Stromal cell of bone marrow (primary cell): Measurements from ENCODE around the gene KLHDC7B.
"Not testable (repeated sequence)": the region's sequence is repeated elsewhere in the genome, so short reads cannot be mapped to it uniquely, and the experiment has no call there.

Experiments
- DNase-seq: peaks from one replicate; pipeline ENCODE4 v3.0.0-alpha.2; 2012; ENCODE audit warnings: low read depth

The KLHDC7B gene

DNA sequence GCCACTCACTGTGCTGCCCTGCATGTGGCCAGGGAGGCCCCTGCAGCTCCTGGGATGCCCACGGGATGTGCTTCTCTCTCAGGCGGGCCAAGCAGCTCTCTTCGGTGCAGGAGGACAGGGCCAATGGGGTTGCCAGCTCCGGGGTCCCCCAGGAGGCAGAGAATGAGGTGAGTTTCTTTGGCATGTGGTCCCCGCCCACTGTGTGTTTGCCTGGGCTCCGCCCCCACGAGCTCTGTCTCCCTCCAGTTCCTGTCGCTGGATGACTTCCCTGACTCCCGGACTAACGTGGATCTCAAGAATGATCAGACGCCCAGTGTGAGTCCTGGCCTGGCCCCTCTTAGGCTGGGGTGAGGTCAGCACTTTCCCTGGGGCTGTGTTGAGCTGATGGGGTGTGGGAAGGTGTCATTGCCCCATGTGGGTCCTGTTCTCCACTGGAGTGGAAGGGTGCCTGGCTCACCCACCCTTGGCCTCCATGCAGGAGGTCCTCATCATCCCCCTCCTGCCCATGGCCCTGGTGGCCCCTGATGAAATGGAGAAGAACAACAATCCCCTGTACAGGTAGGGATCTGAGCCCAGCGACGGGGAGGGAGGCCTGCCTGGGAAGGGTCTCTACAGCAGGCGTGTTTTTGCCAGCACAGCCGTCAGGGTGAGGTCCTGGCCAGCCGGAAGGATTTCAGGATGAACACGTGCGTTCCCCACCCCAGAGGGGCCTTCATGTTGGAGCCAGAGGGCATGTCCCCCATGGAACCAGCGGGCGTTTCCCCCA, 28.0 kb upstream of the KLHDC7B start:
- no peak for DNase-seq

DNA sequence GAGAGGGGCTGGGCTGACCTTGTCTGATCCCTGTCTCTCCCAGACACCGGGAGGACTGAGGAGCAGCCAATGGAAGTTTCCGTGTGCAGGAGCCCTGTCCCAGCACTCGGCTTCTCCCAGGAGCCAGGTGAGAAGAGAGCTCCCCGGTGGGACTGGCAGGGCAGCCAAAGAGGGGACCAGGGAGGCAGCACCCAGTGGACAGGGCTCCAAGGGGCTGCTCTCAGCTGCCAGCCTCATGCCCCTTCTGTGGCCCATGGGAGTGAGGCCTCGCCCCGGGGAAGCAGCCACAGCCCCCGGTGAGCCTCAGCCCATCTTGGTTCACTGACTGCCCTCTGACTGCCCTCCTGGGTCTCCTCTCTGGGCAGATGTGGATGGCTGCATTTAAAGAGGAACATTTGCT, 27.1 kb upstream of the KLHDC7B start:
- DNase-seq: no peak

DNA sequence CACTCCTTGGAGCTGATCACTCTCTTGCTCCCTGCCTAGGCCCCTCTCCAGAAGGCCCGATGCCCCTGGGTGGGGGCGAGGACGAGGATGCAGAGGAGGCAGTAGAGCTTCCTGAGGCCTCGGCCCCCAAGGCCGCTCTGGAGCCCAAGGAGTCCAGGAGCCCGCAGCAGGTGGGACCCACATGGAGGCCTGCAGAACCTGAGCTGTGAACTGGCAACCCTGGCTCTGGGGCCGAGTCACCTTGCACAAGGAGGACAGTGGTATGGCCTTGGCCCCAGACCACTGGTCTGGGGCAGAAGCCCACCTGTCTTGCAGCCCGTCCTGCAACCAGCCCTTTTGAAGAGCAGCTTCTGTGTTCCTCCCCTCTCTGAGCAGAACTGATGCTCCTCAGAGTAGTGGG, 26.5 kb upstream of the KLHDC7B start:
- DNase-seq: no peak

DNA sequence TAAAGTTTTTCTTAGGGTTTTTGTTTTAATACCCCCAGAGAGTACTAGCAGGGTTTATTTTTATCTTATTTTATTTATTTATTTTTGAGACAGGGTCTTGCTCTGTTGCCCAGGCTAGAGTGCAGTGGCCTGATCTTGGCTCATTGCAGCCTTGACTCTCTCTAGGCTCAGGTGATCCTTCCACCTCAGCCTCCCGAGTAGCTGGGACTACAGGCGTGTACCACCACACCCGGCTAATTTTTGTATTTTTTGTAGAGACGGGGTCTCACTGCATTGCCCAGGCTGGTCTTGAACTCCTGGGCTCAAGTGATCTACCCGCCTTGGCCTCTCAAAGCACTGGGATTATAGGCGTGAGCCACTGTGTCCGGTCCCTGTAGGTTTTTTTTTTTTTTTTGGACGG, 25.5 kb upstream of the KLHDC7B start:
- not testable (repeated sequence) for DNase-seq

DNA sequence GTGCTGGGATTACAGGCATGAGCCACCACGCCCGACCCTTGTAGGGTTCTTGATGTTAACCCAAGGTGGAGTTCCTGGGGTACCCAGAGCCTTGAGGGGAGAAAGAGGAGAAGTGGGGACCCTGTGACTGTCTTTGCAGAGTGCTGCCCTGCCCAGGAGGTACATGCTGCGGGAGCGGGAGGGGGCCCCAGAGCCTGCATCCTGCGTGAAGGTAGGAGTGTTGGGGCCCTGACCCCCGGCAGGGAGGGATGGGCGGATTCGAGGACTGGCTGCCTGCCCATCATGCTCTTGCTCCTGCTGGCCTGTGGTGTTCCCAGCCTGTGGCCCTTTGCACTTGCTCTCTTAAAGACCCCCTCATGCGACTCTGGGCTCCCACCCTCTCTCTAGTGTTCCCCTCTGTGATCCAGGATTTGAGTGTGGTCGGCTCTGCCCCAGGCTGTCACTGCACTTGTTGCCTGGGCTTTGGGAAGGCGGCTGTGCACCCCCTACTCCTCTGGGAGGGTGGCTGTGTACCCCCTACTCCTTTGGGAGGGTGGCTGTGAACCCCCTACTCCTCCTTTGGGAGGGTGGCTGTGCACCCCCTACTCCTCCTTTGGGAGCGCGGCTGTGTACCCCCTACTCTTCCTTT, 24.8 kb upstream of the KLHDC7B start:
- no peak for DNase-seq

DNA sequence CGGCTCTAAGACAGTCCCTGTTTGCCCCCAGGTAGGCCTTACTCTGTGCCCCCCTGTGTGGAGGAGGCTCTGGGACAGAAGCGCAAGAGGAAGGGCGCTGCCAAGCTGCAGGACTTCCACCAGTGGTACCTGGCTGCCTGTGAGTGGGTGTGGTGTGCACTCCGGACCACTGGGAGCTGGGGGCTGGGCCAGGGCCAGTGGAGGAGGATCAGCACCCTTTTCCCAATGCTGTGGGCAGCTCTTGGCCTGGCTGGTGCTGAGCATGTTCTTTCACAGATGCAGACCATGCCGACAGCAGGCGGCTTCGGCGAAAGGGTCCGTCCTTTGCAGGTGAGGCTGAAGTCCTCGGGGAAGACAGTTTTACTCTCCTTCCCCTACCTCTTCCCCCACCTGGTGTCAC, 24.0 kb upstream of the KLHDC7B start:
- DNase-seq: no peak

DNA sequence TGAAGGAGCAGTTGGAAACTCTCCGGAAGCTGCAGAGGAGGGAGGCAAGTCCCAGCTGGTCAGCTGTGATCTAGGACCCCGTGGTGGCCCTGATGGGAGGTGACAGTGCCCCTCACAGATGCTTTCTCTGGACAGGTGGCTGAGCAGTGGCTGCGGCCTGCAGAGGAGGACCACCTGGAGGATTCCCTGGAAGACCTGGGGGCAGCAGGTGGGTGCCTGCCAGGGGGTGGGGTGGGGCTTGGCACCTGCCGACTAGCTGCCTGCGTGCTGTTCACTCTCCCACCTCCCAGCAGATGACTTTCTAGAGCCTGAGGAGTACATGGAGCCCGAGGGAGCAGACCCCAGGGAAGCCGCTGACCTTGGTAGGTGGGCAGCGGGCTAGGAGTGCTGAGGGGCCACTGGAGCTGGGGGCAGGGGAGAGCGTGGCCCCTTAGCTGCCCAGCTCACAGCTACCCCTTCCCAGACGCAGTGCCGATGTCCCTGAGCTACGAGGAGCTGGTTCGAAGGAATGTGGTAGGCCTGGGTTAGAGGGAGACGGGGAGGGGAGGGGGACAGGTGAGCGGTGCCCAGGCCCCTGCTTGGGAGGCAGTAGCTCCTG, 23.4 kb upstream of the KLHDC7B start:
- no peak for DNase-seq

DNA sequence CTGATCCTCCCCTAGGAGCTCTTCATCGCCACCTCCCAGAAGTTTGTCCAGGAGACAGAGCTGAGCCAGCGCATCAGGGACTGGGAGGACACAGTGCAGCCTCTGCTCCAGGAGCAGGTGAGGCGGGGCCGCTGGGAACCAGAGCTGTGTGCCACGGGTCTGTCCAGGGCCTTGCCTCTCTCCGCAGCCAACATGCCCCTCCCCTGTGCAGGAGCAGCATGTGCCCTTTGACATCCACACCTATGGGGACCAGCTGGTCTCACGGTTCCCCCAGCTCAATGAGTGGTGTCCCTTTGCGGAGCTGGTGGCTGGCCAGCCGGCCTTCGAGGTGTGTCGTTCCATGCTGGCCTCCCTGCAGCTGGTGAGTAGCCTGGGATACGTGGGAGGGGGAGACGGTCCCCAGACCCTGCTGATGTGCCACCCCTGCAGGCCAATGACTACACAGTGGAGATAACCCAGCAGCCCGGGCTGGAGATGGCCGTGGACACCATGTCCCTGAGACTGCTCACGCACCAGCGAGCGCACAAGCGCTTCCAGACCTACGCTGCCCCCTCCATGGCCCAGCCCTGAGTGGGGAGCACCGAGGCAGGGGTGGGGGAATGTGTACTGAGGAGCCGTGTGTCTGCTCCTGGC, 22.8 kb upstream of the KLHDC7B start:
- DNase-seq: no peak

DNA sequence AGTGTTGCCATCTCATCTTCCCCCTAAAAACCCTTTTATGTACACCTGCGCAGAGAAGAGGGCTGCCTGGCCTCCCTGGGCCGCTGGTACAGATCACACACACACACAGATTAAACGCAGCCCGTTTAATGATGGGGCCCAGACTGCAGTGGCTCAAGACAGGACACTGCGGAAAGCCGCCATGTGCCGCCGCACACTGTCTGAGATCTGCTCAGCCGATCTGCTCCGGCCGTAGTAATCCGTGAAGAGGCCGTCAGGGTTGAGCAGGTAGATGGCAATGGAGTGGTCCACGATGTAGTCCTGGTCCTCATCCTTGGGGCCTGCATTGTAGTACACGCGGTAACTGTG, 22.3 kb upstream of the KLHDC7B start:
- DNase-seq: no peak

DNA sequence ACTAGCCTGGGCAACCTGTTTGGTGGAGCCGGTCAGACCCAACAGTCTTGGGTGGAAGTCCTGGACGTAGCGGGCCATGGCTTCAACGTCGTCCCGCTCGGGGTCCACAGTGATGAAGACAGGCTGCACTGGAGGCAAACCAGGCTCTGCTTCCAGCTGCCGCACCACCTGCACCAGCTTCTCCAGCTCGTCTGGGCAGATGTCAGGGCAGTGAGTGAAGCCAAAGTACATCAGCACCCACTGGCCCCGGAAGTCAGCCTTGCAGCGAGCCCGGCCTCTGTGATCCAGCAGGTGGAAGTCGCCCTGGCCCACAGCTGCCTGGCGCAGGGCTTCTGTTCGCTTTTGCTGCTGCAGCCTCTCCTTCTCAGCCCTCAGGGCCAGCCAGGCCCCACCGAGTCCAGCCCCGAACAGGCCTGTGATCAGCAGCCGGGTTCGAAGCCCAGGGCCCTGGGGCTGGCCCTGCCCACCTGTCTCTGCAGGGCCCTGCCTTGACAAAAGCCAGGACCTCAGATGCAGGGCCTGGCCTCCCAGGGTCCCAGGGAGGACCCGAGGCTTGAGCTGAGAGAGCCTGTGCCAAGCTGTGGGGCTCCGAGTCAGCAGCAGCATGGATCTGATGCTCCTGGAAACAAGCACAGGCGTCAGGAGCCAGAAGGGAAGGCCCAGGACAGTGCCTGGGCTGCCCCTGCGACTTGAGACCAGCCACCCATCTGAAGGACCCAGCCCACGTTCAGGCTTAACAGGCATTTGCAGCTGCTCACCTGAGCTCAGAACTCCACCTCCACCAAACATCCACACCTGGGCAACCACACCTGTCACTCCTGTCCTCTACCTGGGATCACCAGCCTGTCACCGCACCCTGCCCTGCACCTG, 21.7 kb upstream of the KLHDC7B start:
- DNase-seq: no peak

DNA sequence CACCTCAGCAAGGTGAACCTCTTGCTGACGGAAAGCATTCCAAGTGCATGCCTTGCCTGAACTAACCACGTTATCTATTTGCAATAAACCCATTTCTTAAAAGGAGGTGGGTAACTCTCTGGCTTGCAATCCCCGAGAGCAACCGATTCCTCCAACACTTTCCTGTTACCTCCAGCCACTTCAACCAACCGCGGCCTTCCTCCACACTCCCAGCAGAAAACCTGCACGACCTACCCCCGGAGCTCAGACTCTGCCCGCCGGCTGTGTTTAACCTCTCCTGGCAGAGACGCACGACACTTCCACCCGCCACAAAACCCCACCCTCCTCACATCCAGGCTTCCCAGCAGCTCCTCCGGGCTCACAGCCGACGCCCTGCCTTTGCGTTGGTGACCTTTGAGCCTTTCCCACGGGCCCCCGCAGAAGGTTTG, 21.0 kb upstream of the KLHDC7B start:
- DNase-seq: no peak

DNA sequence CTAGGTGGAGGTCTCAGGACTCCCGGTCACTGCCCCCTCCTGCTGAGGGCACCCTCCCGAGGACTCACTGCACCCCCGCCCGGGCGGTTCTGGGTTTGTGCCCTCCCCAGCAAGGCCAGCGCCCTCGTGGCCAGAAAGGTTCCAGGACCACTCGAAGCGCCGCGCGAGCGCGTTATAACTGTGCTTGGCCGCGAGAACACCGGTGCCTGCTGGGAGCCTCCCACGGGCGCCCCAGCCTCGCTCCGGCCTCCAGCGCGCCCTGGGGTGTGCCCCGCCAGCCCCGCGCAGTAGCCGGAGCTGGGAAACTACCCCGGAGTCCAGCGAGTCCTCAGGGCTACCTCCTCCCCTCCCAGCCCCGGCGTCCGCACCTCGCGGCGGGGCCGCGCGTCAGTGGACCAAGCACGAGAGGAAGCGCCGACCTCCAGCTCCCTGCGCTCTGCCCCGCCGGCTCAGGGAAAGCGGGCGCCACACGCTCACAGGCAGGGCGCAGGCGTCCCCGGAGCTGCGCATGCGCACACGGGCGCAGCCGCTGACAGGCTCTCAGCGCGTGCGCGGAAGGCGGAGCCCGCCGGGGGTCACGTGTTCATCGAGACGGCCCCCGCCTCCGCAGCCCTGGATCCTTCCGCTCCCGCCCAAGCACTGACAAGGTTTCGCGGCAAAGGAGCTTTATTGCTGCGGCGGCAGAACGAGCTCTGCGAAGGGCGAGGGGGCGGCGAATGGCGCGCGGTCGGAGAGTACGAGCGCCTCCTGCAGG, 20.4 kb upstream of the KLHDC7B start, which contains the start of gene SCO2:
Gene SCO2, minus strand, starts transcription at position 495 of the 754 bp plus-strand sequence. CDS start 1,187 bp downstream, outside the sequence.
- peak; percentile 90 for DNase-seq

DNA sequence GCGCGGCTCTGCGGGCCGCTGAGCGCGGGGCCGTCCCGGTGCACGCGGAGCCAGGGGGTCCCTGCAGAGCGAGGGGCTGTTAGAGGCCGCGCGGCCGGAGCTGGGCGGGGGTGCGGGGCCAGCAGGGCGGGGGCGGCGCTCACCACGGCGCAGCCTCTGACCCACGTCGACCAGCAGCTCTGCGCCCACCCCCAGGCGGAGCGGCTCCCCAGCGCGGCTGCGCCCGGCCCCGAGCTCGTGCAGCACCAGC, 19.9 kb upstream of the KLHDC7B start:
- no peak for DNase-seq

DNA sequence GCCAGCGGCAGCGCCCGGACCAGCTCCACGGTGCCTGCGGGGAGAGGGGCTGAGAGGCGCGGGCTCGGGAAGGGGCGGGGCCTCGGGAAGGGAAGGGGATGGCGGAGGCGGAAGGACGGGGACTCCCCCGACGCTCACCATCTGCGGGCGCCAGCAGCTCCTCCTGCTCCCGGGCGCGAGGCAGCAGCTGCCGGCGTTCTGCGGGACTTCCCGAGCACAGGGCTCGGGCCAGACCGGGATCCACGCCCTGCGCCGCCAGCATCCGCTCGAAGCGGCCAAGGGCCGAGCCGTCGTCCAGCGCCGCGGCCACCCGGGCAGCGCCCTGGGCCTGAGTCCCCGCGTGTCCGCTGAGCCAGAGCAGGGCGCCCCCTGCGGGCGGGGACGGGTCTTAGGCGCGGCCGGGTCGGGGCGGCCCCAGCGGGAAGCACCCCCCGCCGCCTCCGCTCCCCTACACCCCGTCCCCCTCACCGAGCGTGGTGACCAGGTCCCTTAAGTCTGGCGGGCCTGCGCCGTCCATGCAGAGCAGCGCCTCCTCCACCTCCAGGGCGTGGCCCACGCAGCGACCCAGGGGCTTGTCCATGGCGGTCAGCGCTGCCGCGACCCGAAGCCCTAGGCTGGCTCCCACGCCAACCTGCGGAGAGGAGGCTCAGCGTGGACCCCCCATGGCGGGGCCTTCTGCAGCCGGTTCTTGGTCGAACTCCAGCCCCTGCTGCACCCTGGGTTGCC, 19.4 kb upstream of the KLHDC7B start:
- DNase-seq: no peak

DNA sequence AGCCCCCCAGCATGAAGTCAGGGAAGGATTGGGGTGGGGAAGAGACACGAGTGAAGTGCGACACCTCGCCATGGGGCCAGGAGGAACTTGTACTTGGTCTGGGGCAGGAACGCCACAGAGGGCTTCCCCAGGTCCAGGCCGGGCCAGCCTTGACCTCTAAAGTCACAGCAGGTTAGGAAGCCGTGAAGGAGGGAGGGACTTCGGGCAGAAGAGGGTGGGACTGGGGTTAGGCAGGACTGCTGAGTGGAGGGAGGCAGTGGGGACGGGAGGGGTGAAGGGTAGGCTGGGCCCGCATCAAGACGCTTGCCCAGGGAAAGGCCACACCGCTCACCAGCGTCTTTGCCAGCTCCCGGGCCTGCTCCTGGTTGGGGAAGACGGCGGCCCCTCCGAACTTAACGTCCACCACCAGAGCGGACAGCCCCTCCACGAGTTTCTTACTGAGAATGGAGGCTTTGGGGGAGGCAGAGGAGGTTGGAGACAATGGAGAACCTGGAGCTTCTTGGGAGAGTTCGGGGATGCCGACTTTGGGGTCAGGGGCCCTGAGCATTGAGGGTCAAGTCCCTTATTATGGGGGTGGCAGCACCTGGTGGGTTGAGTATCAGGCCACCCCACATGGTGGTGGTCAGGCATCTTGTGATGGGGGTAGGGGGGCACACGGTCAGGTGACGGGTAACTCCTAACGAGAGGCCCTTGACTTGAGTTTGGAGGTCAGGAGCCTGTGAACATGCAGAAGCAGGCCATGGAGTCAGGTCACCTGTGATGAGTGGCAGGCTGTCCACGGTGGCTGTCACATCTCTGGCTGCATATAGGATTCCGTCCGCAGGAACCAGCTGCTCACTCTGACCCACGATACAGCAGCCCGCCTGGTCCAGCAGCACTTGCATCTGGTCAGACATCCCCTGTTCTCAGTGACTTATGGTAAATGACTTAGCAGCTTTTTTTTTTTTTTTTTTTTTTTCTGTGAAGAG, 18.6 kb upstream of the KLHDC7B start:
- no peak for DNase-seq

DNA sequence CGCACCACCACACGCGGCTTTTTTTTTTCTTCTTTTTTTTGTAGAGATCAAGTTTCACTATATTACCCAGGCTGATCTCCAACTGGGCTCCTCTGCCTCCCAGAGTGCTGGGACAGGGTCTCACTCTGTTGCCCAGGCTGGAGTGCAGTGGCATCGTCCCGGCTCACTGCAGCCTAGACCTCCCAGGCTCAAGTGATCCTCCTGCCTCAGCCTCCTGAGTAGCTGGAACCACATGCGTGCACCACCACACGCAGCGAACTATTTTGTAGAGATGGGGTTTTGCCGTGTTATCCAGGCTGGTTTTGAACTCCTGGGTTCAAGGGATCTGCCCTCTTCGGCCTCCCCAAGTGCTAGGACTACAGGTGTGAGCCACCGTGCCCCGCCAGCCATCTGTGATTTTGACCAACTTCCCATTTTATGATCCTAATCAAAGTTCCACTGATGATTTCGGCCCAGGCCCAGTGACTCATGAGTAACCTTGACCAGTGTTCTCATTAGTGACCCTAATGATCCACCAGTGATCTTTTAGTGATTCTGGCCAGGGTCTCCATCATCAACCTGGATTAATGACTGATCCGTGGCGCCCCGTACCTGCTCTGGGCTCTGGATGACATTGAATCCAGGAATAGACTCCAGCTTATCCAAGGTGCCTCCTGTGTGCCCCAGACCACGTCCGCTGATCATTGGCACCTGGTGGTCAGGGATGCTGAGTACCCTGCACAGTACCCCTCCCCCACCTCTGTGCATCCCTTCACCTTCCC, 17.6 kb upstream of the KLHDC7B start:
- DNase-seq: no peak

DNA sequence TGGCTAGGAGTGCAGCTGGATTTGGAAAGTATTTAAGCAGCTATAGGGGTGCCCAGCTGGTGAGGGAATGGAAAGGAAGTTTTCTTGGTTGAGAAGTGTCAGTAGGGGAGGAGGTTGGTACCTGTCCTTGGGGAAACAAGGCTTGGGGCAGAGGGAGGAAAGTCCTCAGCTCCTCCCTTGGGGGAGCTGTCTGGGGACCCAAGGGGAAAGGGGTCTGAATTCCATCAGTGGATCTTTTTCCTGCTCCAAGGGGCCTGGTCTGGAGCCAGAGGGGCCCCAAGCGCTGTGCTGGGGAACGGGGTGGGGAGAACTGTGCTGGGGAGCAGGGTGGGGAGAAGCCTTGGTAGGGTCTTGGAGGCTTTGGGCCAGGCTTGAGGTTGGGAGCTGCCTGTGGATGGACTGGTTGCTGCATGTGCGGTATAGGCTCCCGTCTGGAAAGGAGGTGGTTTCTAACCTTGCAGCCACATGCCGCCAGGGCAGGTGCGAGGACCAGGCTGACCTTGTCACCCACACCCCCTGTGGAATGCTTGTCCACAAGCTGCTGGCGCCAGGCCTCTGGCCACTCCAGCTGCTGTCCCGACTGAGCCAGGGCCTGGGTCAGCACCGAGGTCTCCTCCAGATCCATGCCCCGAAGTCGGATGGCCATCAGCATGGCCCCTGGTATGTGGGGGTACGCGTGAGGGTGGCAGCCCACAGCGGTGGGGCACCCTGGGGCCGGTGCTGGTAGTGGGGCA, 16.9 kb upstream of the KLHDC7B start:
- DNase-seq: no peak

DNA sequence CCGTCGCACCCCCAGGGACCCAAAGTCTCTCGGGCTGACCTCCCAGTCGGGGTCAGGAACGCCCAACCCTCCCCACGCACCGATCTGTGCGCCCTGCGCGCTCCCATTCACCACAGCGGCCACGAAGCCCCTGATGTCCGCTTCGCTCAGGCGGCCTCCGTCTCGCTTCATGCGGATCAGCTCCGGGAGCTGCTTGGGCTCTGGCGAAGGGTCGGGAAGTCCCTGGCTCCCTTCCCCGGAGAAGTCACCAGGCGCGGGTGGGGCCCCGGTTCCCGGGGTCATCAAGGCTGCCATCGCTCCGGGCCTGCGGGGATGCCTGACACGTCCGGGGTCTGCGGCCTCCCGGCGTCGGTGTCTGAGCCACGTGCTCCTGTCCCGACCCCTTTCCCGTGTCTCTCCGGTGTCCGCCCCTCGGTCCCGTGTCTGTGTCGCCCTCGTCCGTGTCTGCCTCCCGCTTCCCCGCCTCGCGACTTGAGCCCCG, 16.2 kb upstream of the KLHDC7B start:
- DNase-seq: no peak
